ENCODE measurements around the gene LSM14A.
A peak's percentile ranks its signal among the peaks of the same experiment; 100 is the strongest.

Gene LSM14A

DNA sequence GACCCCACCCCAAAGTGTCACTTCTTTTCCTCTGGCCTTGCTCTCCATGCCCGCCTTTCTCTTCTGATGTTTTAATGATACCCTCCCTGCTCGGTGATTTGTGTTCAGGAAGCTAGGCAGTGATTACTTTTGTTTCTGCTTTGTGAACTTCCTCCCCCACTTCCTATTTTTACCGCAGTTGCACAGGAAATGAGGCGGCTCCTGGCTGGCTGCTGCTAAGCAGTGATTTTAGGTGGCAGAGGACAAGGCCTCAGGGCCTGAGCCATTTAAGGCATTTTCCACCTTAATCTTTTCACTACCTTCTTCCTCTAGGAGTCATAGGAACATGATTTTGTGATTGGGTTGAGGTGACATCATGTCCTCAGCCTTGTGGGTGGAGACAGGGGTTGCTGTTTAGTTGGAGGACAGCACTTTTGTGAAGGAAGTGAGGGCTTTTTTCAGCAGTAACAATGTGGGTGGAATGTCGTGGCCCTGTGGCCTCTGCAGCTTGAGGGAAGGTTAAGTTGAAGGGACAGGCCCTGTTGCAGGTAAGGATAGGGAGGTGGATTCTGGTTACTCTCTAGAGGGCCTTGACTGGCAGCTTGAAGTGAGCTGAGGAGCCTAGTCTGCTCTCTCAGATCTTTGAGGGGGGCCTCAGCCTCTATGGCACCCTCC is 97.8 kb downstream of the LSM14A start:
- no peak for TF ChIP-seq TEAD4 (IDR thresholded peaks at IDR 0.05)
- TF ChIP-seq EP300 (IDR thresholded peaks at IDR 0.05; ENCODE audit: borderline replicate concordance) = no peak
- TF ChIP-seq TAF1 (IDR thresholded peaks at IDR 0.05; ENCODE audit: low read depth) = no peak
- TF ChIP-seq MAX (IDR thresholded peaks at IDR 0.05) = peak; percentile 25; the same call in 1 of the 2 replicates
- TF ChIP-seq USF1 (IDR thresholded peaks at IDR 0.05) = no peak
- TF ChIP-seq CEBPB (IDR thresholded peaks at IDR 0.05) = no peak

GRCh38 chr19:34273121-34273520 is 100.8 kb downstream of the LSM14A start:
- TF ChIP-seq CEBPB (IDR thresholded peaks at IDR 0.05) = no peak
- TF ChIP-seq, protein P1, sequence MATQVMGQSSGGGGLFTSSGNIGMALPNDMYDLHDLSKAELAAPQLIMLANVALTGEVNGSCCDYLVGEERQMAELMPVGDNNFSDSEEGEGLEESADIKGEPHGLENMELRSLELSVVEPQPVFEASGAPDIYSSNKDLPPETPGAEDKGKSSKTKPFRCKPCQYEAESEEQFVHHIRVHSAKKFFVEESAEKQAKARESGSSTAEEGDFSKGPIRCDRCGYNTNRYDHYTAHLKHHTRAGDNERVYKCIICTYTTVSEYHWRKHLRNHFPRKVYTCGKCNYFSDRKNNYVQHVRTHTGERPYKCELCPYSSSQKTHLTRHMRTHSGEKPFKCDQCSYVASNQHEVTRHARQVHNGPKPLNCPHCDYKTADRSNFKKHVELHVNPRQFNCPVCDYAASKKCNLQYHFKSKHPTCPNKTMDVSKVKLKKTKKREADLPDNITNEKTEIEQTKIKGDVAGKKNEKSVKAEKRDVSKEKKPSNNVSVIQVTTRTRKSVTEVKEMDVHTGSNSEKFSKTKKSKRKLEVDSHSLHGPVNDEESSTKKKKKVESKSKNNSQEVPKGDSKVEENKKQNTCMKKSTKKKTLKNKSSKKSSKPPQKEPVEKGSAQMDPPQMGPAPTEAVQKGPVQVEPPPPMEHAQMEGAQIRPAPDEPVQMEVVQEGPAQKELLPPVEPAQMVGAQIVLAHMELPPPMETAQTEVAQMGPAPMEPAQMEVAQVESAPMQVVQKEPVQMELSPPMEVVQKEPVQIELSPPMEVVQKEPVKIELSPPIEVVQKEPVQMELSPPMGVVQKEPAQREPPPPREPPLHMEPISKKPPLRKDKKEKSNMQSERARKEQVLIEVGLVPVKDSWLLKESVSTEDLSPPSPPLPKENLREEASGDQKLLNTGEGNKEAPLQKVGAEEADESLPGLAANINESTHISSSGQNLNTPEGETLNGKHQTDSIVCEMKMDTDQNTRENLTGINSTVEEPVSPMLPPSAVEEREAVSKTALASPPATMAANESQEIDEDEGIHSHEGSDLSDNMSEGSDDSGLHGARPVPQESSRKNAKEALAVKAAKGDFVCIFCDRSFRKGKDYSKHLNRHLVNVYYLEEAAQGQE (IDR thresholded peaks at IDR 0.05; ENCODE audit: low read depth) = no peak
- no peak for TF ChIP-seq FOXM1 (IDR thresholded peaks at IDR 0.05; ENCODE audit: borderline replicate concordance, low read depth)
- TF ChIP-seq USF1 (IDR thresholded peaks at IDR 0.05) = no peak
- TF ChIP-seq RAD21 (IDR thresholded peaks at IDR 0.05; ENCODE audit: low read depth) = no peak
- no peak for TF ChIP-seq ZBTB7A (IDR thresholded peaks at IDR 0.05; ENCODE audit: low read depth)
- no peak for TF ChIP-seq EGR1 (IDR thresholded peaks at IDR 0.05)
- TF ChIP-seq MAX (IDR thresholded peaks at IDR 0.05) = no peak
- TF ChIP-seq TAF1 (IDR thresholded peaks at IDR 0.05; ENCODE audit: low read depth) = no peak
- no peak for TF ChIP-seq NFIC (IDR thresholded peaks at IDR 0.05)
- TF ChIP-seq CREB1 (IDR thresholded peaks at IDR 0.05; ENCODE audit: low read depth) = no peak

DNA sequence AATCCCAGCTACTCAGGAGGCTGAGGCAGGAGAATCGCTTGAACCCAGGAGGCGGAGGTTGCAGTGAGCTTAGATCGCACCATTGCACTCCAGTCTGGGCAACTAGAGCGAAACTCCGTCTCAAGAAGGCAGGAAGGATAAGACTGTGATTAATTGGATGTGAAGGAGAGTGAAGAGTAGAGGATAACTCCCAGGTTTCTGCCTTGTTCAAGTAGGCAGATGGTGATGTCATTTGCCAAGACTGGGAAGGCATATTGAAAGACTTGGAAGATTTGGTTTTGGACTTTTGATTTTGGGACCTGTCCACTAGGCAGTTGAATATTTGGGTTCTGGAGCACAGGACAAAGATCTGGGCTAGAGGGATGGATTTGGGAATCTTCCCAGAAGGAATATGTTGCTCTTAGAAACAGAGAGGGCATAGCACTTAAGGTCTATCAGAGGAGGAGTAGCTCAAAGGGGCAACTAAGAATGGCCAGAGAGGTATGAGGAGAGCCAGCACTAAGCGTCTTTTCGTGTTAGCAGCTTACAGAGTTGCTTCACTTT is 102.1 kb downstream of the LSM14A start:
- TF ChIP-seq EGR1 (IDR thresholded peaks at IDR 0.05) = no peak
- no peak for TF ChIP-seq EP300 (IDR thresholded peaks at IDR 0.05; ENCODE audit: borderline replicate concordance)
- no peak for TF ChIP-seq YY1 (IDR thresholded peaks at IDR 0.05; ENCODE audit: low read depth)
- no peak for TF ChIP-seq CEBPB (IDR thresholded peaks at IDR 0.05)
- TF ChIP-seq, protein P1 (IDR thresholded peaks at IDR 0.05; ENCODE audit: low read depth) = no peak
- no peak for TF ChIP-seq TCF12 (IDR thresholded peaks at IDR 0.05; ENCODE audit: low read depth)
- TF ChIP-seq FOXM1 (IDR thresholded peaks at IDR 0.05; ENCODE audit: borderline replicate concordance, low read depth) = no peak
- no peak for TF ChIP-seq MAX (IDR thresholded peaks at IDR 0.05)
- no peak for TF ChIP-seq ZBTB7A (IDR thresholded peaks at IDR 0.05; ENCODE audit: low read depth)
- no peak for TF ChIP-seq NFIC (IDR thresholded peaks at IDR 0.05)
- no peak for TF ChIP-seq TEAD4 (IDR thresholded peaks at IDR 0.05)
- TF ChIP-seq RAD21 (IDR thresholded peaks at IDR 0.05; ENCODE audit: low read depth) = no peak
- no peak for TF ChIP-seq USF1 (IDR thresholded peaks at IDR 0.05)
- TF ChIP-seq TAF1 (IDR thresholded peaks at IDR 0.05; ENCODE audit: low read depth) = no peak
- no peak for TF ChIP-seq CREB1 (IDR thresholded peaks at IDR 0.05; ENCODE audit: low read depth)

DNA sequence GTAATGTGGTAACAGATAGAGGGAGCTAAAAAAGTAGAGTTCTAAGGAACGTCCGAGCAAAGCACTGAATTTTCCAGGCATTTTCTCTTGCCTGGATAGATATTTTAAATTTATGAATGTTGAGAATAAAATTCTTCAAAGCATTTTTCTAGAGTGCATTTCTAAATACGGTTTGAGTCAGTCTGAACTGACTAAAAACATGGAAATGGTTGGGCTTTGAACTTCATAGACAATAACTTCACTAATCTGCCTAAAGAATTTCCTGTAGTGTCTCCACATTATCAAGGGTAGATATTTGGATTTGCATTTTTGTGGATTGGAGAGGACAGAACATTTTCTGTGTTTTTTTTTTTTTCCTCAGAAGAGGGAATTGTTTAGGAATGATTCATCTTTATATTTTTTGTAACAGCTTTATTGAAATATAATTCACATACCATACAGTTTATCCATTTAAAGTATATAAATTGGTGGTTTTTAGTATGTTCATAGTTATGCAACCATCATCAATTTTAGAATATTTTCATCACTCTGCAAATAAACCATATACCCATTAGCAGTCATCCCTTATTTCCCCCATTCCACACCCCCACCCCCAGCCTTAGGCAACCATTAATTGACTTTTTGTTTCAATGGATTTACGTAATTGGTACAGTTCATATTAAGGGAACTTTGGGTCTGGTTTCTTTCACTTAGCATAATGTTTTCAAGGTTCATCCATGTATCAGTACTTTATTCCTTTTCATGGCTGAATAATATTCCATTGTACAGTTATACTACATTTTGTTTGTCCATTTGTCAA is 102.7 kb downstream of the LSM14A start:
- TF ChIP-seq CEBPB (IDR thresholded peaks at IDR 0.05) (no peak), EP300 (IDR thresholded peaks at IDR 0.05; ENCODE audit: borderline replicate concordance) (no peak), EGR1 (IDR thresholded peaks at IDR 0.05) (no peak), CREB1 (IDR thresholded peaks at IDR 0.05; ENCODE audit: low read depth) (no peak), FOXM1 (IDR thresholded peaks at IDR 0.05; ENCODE audit: borderline replicate concordance, low read depth) (no peak), ZBTB7A (IDR thresholded peaks at IDR 0.05; ENCODE audit: low read depth) (no peak), USF1 (IDR thresholded peaks at IDR 0.05) (no peak), TEAD4 (IDR thresholded peaks at IDR 0.05) (no peak), TAF1 (IDR thresholded peaks at IDR 0.05; ENCODE audit: low read depth) (no peak), RAD21 (IDR thresholded peaks at IDR 0.05; ENCODE audit: low read depth) (no peak), NFIC (IDR thresholded peaks at IDR 0.05) (no peak)
- TF ChIP-seq, protein P1 (IDR thresholded peaks at IDR 0.05; ENCODE audit: low read depth) = no peak
